NB4 (cell line): ENCODE measurements around the gene TBC1D3B.

ENCODE experiments used
- DNase-seq: peaks from one replicate; pipeline ENCODE4 v3.0.0; 2010; ENCODE audit warnings: low read depth
- H3K4me3 ChIP-seq: one replicate; pipeline ENCODE4 v1.5.1; 2011; ENCODE audit warnings: mild to moderate bottlenecking, low read depth, low read length, moderate library complexity
- MYC ChIP-seq: IDR thresholded peaks from 2 replicates; pipeline ENCODE4 v1.6.1; 2011; ENCODE audit warnings: low read depth, low read length
- POLR2A ChIP-seq: IDR thresholded peaks from 2 replicates; pipeline ENCODE4 v1.6.1; 2011; ENCODE audit warnings: mild to moderate bottlenecking; ENCODE audit not compliant: insufficient read length; ENCODE audit errors: extremely low read depth
- TF ChIP-seq, protein P1 (sequence below): IDR thresholded peaks from one replicate; pipeline ENCODE4 v1.5.1; 2012; ENCODE audit warnings: low read depth, low read length
- TF ChIP-seq, protein P2 (sequence below): IDR thresholded peaks from 2 replicates; pipeline ENCODE4 v1.6.1; 2011; ENCODE audit warnings: low read depth, low read length

TBC1D3B gene

DNA sequence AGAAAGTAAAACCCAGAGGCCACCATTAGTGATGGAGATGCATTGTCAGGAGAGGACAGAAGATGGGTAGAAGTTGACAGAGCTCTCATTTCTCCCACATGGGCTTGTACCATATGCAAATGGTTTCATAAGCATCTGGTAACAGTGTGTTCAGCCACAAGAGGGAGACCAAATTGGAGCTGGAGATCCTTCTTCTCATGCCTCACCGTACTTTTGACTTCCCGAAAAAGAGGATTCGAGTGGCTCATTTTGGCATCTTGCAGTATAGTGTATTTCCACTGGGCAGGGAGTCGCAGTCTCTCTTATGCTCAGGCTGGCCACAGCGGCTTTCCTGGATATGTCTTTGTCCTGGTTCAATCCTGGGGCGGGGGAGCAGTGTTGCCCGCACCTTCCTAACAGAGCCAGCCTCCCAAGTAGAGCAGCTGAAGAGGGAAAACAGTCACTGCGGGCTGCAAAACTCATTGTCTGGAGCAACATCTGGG, 23.8 kb downstream of the TBC1D3B start:
- TF ChIP-seq, protein P1, sequence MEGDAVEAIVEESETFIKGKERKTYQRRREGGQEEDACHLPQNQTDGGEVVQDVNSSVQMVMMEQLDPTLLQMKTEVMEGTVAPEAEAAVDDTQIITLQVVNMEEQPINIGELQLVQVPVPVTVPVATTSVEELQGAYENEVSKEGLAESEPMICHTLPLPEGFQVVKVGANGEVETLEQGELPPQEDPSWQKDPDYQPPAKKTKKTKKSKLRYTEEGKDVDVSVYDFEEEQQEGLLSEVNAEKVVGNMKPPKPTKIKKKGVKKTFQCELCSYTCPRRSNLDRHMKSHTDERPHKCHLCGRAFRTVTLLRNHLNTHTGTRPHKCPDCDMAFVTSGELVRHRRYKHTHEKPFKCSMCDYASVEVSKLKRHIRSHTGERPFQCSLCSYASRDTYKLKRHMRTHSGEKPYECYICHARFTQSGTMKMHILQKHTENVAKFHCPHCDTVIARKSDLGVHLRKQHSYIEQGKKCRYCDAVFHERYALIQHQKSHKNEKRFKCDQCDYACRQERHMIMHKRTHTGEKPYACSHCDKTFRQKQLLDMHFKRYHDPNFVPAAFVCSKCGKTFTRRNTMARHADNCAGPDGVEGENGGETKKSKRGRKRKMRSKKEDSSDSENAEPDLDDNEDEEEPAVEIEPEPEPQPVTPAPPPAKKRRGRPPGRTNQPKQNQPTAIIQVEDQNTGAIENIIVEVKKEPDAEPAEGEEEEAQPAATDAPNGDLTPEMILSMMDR, result peak; percentile 36
- TF ChIP-seq MYC, result no peak
- peak; percentile 60 for DNase-seq
- H3K4me3 ChIP-seq, result no peak overlapping the region

DNA sequence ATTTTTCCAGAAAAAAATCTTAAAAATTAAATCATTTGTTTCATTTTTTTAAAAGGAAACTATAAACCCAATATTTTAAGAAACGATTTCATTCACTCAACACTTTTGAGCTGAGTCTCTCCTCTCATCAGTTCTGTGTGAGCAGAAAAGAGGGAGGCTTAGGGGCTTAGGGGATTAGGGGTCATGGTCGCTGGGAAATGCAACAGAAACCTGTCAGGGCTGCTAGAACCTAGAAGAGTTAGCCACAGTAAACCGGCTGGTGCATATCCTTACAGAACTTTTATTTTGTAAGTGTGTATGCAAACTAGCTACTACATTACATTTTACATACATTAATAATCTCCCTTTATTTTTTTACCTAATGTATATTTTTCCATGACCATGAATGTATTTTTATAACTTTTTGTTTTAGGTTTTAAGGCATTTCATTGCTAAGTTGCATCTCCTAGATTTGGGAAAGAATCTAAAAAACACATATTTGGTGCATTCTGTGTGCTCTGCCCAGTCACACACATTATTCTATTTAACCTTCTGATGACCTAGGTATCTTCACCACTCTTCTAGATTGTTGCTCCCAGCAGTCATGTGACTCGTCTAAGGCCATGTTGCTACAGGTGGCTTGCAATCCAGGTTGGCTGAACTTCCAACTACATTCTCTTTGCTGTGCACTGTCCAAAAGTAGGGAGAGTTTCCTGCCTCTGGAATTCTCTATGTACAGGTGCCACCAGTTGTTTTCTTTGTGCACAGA, 24.4 kb downstream of the TBC1D3B start:
- no peak overlapping the region for H3K4me3 ChIP-seq
- no peak for DNase-seq
- TF ChIP-seq, protein P2, sequence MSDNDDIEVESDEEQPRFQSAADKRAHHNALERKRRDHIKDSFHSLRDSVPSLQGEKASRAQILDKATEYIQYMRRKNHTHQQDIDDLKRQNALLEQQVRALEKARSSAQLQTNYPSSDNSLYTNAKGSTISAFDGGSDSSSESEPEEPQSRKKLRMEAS, result no peak
- TF ChIP-seq MYC, result no peak
- TF ChIP-seq, protein P1, result no peak

DNA sequence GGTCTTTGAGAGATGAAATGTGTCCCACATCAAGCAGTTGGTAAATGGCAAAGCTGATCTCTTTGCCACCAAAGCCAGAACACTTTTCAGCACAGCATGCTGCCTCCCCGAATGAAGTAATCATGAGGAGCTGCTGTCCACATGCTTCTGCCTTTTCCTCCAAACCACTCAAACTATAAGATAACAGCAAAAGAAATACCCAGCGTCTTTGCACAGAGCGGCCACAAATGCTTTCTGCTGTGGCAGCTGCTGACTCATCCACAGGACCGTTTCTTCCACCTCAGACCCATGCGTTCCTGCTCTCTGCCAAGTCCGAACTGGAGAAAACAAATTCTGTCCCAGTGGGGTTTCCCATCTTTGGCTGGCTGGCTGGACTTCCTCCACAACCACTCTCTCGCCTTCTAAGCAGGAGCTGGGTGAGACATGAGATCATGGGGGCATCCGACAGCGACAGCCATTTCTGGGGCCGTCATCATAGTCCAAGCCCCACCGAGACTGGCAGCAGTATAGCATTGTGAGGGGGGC, 27.1 kb downstream of the TBC1D3B start:
- TF ChIP-seq, protein P1, result no peak
- TF ChIP-seq, protein P2, result peak; percentile 94
- TF ChIP-seq POLR2A (peak; percentile 20), MYC (peak; percentile 97; the same call in 1 of the 2 replicates)
- H3K4me3 ChIP-seq, result peak overlapping the region; percentile 61
- DNase-seq, result peak; percentile 99

DNA sequence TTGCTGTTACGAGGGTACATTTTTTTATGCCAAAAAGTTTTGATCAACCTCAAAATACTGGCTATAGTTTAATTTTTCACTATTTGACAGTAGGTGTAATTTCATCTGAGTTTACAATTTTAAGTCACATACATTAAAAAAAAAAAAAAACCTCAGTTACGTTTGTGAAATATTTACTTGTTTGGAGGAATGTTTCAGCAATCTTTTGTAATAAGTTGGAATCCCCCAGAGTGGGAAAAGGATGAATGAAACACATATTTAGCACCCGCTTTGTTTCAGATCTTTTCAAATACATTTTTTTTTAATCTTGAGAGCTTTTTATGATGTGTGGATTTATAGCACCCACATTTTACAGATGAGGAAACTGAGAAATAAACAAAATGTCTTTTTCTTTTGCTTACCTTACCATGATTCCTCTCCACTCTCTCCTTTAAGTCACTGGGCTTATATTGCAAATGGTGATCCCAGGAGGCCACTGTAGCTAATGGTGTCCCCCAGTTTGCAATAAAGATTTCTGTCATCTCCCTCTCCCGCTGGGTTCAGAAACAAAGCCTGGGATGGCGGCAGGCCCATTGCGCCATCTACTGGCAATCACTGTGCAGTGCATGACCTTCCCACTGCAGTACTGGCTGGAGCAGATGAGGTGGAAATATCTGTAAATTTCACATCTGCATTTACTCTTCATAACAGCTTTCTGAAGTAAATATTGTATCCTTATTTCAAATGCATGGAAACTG, 27.7 kb downstream of the TBC1D3B start:
- peak; percentile 99 for DNase-seq
- H3K4me3 ChIP-seq, result peak overlapping the region; percentile 61
- TF ChIP-seq, protein P1, result peak; percentile 100
- TF ChIP-seq POLR2A (peak; percentile 10), MYC (no peak)

DNA sequence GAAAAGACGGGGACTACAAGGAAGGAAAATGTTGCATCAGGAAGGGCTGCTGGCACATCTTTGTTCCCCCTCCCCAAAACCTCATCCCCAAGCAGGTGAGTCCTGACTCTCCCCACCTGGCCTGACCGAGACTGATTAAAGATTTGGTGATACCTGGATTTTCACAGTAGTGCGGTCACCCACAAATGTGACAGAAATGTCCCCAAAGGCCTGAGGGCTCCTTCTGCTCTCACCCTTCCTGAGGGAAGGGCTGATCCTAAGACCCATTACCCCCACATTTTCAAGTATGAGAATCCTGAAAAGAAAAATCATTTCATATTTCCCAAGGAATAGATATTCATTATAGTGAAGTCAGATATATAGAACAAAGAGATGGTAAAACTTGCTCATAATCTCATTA, 28.8 kb downstream of the TBC1D3B start:
- no peak for TF ChIP-seq POLR2A
- no peak for TF ChIP-seq MYC
- TF ChIP-seq, protein P2, result no peak
- TF ChIP-seq, protein P1, result no peak

More for the DNA sequence above, 28.8 kb downstream of the TBC1D3B start:
- no peak for DNase-seq
- H3K4me3 ChIP-seq, result no peak overlapping the region
